ENCODE results near the gene AUTS2.

The AUTS2 gene

DNA sequence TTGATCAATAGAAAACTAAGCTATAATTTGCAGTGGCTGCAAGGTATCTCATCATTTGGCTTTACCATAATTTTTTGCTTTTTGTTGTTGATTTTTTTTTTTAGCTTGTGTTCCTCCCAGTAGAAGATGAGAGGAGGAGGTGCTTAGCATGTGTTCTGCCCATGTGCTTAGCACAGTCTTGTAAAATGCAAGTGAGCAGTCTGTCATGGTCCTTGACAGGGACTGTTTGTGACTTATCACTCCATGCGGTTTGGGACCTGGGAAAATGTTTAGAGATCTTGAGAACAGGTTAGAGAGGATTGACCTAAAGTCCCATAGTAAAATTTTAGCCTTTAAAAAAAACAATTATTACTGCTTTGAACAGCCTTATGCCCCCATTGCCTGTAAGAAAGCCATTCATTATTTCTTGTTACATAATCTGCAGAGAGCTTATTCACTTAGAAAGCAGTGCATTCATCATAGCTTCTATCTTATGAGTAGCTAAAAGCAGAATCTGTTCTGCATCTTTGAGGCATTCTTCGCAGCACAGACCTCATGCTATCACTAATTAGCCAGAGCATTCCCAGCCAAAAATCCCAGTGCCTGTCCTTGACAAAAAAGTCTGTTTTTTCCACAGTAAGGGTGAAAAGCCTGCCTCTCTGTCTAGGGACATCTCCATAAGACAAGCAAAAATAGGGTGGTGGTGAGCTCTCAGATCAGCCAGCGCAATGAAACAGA, 784.9 kb downstream of the AUTS2 start:
- no peak for DNase-seq (ENCODE audit: low spot score)

- DNase-seq (ENCODE audit: low spot score) = no peak
Observed at GRCh38 chr7:70384024-70384423, 785.7 kb downstream of the AUTS2 start.

DNA sequence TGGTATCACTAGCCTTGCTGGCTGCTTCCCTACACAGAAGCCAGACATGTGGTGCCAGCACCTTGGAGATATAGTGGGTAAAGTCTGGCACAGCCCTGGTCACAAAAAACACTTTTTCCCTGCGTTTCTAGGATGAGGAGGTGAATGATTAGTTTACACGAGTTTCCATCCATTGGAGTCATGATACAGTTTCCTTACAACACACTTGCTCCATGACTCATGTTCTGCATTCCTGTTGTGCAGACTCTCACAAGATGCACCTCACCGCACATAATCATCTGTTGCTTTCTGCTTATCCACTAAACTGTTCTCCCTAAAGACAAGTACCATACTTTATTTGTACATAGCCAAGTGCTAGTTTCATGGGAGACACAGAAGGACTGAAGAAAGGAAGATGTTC, 786.6 kb downstream of the AUTS2 start:
- no peak for DNase-seq (ENCODE audit: low spot score)

GRCh38 chr7:70387217-70387616, 788.9 kb downstream of the AUTS2 start:
- peak; percentile 72 for DNase-seq (ENCODE audit: low spot score)

GRCh38 chr7:70389531-70390151, 791.4 kb downstream of the AUTS2 start:
- no peak for DNase-seq (ENCODE audit: low spot score)

DNA sequence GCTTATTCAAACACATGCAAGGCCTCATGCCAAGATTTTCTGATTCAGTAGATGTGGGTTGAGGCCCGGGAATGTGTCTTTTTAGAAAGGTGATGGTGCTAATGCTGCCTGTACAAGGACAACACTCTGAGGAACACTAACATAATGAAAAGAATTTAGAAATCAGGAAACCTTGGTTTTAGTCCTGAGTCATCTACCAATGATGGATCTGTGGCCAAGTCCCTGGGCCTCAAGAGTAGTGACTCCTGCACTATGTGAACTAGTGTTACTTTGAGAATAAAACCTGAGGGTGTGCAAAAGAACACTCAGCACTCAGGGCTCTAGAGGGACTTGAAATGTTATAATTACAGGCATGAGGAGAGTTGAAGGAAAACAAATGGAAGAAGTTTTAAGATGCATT, 792.0 kb downstream of the AUTS2 start:
- DNase-seq (ENCODE audit: low spot score) = no peak

- DNase-seq (ENCODE audit: low spot score) = no peak
Observed at GRCh38 chr7:70392256-70392876, 794.1 kb downstream of the AUTS2 start.

GRCh38 chr7:70392877-70393435, 794.7 kb downstream of the AUTS2 start:
- no peak for DNase-seq (ENCODE audit: low spot score)

DNA sequence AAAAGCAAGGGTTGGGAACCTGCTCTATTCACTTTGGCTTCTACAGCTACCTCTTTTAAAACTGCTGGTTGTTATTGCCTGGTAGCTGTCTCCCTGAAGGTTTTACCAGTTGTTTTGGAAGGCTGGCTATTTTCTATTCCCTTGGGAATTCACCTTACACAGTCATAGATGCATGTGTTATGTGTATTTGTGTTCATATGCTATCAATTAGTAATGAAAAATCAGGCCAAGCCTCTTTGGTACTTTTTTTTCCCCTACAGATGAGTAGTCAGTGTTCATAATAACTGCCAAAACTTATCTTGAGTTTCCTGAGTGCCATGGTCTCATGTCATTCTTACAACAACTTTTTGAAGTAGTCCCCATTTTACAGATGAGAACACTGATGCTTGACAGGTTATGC, 795.7 kb downstream of the AUTS2 start:
- no peak for DNase-seq (ENCODE audit: low spot score)

- DNase-seq (ENCODE audit: low spot score) = no peak
Observed at GRCh38 chr7:70400829-70401380, 802.6 kb downstream of the AUTS2 start.

DNA sequence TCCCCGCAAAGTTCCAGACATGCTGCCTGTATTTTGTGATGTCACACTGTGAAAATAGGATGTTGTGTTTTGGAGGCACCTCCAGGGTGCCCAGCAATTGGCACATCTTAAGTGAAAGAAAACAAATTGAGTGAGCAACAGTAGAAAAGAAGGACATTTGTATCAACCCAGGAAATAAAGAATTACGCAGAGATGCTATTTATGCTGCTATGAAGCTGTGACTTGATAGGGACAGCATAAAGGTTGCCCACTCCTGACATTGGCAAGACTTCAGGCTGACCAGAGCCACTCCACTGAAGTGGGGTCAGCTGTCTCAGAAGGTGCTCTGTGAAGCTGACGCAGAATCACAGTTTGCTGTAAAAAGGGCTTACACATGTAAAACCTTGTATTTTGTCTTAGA, 803.8 kb downstream of the AUTS2 start:
- DNase-seq (ENCODE audit: low spot score) = no peak

- DNase-seq (ENCODE audit: low spot score) = no peak
Observed at GRCh38 chr7:70405241-70405640, 807.0 kb downstream of the AUTS2 start.

- no peak for DNase-seq (ENCODE audit: low spot score)
Observed at GRCh38 chr7:70406186-70406949, 808.1 kb downstream of the AUTS2 start.

DNA sequence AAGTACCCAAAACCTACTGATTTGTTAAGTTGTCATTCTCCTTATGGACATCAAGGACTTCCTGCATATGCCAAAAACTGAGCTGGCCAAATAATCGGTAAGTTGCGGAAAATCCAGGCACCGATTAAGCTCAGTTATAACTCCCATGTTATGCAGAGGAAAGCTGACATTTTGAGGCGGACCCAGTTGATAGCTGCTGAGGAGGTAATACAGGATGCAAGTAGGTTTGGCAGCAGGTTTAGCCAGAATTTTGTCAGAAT, 808.6 kb downstream of the AUTS2 start:
- DNase-seq (ENCODE audit: low spot score) = no peak

DNA sequence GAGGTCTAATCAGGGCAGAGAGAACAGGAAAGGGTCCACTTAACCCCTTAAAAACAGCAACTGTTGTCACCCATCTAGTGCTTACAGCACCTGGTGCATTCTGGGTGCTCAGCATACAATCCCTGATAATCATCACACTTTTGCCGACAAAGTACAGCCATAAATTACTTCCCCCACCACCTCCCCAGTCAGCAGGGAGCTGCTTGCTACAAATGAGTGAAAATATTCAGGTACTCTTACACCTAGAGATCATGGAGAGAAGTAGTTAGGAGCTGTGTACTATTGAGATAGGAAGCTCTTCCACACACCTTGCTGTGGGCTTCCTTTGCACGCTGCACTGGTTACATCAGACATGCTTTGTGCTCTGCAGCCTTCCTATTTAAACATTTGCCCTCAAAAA, 810.2 kb downstream of the AUTS2 start:
- DNase-seq (ENCODE audit: low spot score) = no peak

- peak; percentile 77 for DNase-seq (ENCODE audit: low spot score)
Observed at GRCh38 chr7:70408891-70409290, 810.6 kb downstream of the AUTS2 start.

DNA sequence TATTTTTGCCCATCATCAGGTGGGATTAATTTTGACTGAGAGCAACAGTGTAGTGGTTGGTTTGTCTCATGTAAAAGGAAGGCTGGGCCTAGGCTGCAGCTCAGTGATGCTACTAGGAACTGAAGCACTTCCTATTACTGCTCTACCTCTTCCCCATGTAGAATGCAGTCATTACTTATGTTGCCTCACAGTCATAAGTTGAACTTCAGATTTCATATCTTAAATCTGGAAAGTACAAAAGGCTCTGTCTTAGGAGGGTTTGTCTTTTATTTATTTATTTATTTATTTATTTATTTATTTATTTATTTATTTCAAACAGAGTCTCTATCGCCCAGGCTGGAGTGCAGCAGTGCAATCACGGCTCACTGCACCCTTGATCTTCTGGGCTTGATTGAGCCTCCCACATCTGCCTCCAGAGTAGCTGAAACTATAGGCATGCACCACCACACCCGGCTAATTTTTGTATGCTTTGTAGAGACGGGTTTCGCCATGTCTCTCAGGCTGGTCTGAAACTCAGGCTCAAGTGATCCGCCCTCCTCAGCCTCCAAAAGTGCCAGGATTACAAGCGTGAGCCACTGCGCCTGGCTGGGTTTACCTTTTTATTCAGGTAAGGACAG, 812.0 kb downstream of the AUTS2 start:
- no peak for DNase-seq (ENCODE audit: low spot score)

GRCh38 chr7:70414368-70414767, 816.1 kb downstream of the AUTS2 start:
- no peak for DNase-seq (ENCODE audit: low spot score)

GRCh38 chr7:70415179-70415972, 817.1 kb downstream of the AUTS2 start:
- DNase-seq (ENCODE audit: low spot score) = no peak

DNA sequence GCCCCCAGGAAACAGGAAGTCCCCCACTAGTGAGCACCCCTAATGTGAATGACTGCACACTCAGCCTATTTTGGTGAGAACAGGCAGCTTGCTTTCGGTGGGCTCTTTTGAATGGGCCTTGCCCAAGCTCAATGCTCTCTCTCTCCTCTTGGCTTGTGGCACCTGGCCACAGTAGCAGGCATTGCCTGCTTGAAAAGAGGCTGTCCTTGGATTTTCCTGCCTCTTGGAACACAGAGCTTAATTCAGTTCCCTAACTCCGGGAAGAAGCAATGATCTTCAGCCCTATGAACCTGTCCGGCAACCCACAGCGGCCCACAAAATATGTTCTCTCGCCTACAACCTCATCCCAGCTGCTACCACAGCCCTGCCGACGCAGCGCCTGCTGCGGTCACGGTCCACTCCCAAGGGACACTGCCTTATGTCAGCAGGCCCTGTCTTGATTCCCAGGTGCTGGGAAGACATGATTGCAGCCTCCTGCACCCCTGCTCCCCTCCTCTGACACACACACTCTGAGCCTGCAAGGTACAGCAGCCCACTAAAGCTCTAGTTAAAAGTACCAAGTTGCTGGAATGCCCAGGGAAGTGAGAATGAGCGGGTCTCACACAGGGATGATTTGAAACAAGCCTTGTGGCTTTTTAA, 818.2 kb downstream of the AUTS2 start:
- DNase-seq (ENCODE audit: low spot score) = peak; percentile 18
